Stomach (tissue), 4 donors: ENCODE measurements around the gene PLCH2.

Source experiments
- EP300 ChIP-seq: sonication (generic); formaldehyde crosslinking; IDR thresholded peaks from one replicate; pipeline ENCODE4 v1.6.1; 2017; ENCODE audit warnings: antibody characterized with exemption
- POLR2A ChIP-seq, 4 donors: fragments of 450-650 bp; IDR thresholded peaks; one replicate each; pipeline ENCODE4 v1.6.1; 2016; ENCODE audit warnings: antibody characterized with exemption in 4 of 4, control low read depth in 2 of 4, mild to moderate bottlenecking in 1 of 4, moderate library complexity in 1 of 4
- TF ChIP-seq, protein P1 (sequence below), 7 experiments: fragments of 450-650 bp in 4 of 7; fragments of 200-600 bp in 3 of 7; sonication (generic) in 3 of 7; IDR thresholded peaks; one replicate each; pipeline ENCODE4 v1.5.1; 2016 to 2019; ENCODE audit warnings: antibody characterized with exemption in 7 of 7, control low read depth in 2 of 7, mild to moderate bottlenecking in 1 of 7

- TF ChIP-seq, protein P1, sequence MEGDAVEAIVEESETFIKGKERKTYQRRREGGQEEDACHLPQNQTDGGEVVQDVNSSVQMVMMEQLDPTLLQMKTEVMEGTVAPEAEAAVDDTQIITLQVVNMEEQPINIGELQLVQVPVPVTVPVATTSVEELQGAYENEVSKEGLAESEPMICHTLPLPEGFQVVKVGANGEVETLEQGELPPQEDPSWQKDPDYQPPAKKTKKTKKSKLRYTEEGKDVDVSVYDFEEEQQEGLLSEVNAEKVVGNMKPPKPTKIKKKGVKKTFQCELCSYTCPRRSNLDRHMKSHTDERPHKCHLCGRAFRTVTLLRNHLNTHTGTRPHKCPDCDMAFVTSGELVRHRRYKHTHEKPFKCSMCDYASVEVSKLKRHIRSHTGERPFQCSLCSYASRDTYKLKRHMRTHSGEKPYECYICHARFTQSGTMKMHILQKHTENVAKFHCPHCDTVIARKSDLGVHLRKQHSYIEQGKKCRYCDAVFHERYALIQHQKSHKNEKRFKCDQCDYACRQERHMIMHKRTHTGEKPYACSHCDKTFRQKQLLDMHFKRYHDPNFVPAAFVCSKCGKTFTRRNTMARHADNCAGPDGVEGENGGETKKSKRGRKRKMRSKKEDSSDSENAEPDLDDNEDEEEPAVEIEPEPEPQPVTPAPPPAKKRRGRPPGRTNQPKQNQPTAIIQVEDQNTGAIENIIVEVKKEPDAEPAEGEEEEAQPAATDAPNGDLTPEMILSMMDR (IDR thresholded peaks at IDR 0.05): no peak
- no peak for TF ChIP-seq EP300
- TF ChIP-seq POLR2A (IDR thresholded peaks at IDR 0.05): no peak
Observed at GRCh38 chr1:2443277-2444137, 32.6 kb upstream of the PLCH2 start.
